Measurements from ENCODE around the gene EML4. TPM values are rescaled to one million over a fixed set of nuclear protein-coding genes. Genes with fewer than 3 reads are reported as not detected.

EML4 gene
- total RNA-seq, 1 experiment from 2014 or later = 38.3 TPM

DNA sequence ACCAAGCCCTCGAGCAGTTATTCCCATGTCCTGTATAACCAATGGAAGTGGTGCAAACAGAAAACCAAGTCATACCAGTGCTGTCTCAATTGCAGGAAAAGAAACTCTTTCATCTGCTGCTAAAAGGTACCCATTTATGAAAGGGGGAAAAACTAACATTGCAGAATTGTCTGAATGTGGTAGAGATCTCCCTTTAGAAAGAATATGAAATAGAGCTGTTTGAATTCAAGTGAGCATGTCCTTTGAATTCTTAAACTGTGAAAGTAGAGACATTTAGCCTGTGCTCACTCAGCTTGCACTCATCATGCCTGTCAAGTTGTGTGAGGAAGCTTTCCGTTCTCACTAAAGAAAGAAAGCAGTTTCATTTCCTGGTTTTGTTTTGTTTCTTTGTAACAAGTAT, 87.4 kb downstream of the EML4 start:
- no peak for ATAC-seq
- CTCF ChIA-PET = no interaction called here
- intact Hi-C loops (cut with micrococcal nuclease) = no loop called here

DNA sequence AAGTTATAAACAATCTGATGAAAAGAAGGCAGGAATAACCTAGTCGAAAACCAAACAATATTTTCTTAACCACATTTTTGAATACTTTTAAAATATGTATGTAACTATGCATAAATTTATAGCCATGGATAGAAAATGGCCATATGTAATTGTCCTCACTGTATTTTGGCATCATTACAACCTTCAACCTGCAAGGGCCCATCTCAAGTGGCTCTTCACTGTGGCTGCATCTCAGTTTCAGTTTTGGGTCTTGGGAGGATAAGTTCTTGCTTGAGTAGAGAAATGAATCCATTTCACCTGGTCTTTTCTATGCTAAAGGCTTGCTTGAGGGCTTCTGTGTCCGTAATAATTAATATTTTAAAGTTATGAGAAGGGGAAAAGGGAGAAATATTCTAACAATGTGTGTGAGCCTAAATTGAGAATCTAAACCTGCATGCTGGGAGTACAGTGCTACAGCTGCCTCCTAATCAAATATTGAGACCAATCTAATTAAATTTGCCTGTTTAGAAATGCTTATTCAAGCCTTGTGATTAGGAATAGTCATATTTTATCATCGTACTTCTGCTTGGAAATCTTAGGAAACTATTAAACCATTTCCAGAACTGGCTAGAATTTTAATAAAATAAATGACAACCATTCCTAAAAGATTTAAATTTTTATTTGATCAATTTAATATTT, 92.5 kb downstream of the EML4 start:
- Histone ChIP-seq H3K9me3 (ENCODE audit: low read length) (no peaks in the 10 kb centered on the region), H3K9me2 (replicated peaks; ENCODE audit: low read length) (no peaks in the 10 kb centered on the region), H3F3A (ENCODE audit: low read length, unreplicated experiment) (no peaks in the 10 kb centered on the region), H3K79me2 (ENCODE audit: low read length) (no peaks in the 10 kb centered on the region), H3K27ac (ENCODE audit: low read length) (no peak overlapping the region), H3K4me2 (ENCODE audit: low read length) (no peak overlapping the region), H4K20me1 (ENCODE audit: low read length) (no peaks in the 10 kb centered on the region), H3K9ac (ENCODE audit: low read length) (no peak overlapping the region), H3K4me3 (ENCODE audit: low read length) (no peak overlapping the region), H2AFZ (ENCODE audit: low read length) (no peak overlapping the region), H3K4me1 (ENCODE audit: insufficient read depth, low read length) (no peaks in the 10 kb centered on the region), H3K27me3 (ENCODE audit: low read length) (no peaks in the 10 kb centered on the region), H3K36me3 (ENCODE audit: low read depth, low read length) (0 out of 2 replicates have a peak, but pooled peaks cover 4% of the 10 kb centered on the region)
- intact Hi-C loops (cut with micrococcal nuclease) = no loop called here
- POLR2A ChIA-PET (ENCODE audit: unreplicated experiment) = no interaction called here
- no TSS peak for BruUV-seq (replicated peaks)
- ATAC-seq (no peak), DNase-seq (no peak)
- CTCF ChIA-PET = no interaction called here
- no peak for TF ChIP-seq EZH2 (IDR thresholded peaks at IDR 0.05; ENCODE audit: low read length, unreplicated experiment)
- TF ChIP-seq, protein P1, sequence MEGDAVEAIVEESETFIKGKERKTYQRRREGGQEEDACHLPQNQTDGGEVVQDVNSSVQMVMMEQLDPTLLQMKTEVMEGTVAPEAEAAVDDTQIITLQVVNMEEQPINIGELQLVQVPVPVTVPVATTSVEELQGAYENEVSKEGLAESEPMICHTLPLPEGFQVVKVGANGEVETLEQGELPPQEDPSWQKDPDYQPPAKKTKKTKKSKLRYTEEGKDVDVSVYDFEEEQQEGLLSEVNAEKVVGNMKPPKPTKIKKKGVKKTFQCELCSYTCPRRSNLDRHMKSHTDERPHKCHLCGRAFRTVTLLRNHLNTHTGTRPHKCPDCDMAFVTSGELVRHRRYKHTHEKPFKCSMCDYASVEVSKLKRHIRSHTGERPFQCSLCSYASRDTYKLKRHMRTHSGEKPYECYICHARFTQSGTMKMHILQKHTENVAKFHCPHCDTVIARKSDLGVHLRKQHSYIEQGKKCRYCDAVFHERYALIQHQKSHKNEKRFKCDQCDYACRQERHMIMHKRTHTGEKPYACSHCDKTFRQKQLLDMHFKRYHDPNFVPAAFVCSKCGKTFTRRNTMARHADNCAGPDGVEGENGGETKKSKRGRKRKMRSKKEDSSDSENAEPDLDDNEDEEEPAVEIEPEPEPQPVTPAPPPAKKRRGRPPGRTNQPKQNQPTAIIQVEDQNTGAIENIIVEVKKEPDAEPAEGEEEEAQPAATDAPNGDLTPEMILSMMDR (conservative IDR thresholded peaks at IDR 0.05; ENCODE audit: low read depth, low read length) = no peak
- TF ChIP-seq EZH2phosphoT487 (IDR thresholded peaks at IDR 0.05; ENCODE audit: borderline replicate concordance, low read length) = no peak

More for the DNA sequence above, 87.4 kb downstream of the EML4 start:
- Histone ChIP-seq H3K27me3 (ENCODE audit: low read length) (no peaks in the 10 kb centered on the region), H3F3A (ENCODE audit: low read length, unreplicated experiment) (no peaks in the 10 kb centered on the region), H2AFZ (ENCODE audit: low read length) (no peak overlapping the region), H4K20me1 (ENCODE audit: low read length) (no peaks in the 10 kb centered on the region), H3K4me3 (ENCODE audit: low read length) (no peak overlapping the region), H3K79me2 (ENCODE audit: low read length) (no peaks in the 10 kb centered on the region), H3K9ac (ENCODE audit: low read length) (no peak overlapping the region), H3K36me3 (ENCODE audit: low read depth, low read length) (no peaks in the 10 kb centered on the region), H3K27ac (ENCODE audit: low read length) (no peak overlapping the region), H3K9me3 (ENCODE audit: low read length) (no peaks in the 10 kb centered on the region), H3K4me1 (ENCODE audit: insufficient read depth, low read length) (no peaks in the 10 kb centered on the region), H3K4me2 (ENCODE audit: low read length) (no peak overlapping the region), H3K9me2 (replicated peaks; ENCODE audit: low read length) (no peaks in the 10 kb centered on the region)
- POLR2A ChIA-PET (ENCODE audit: unreplicated experiment) = interaction anchor here (0.7 kb wide), 1 partner anchor 90 kb away, joined by 3 read pairs; no protein-coding TSS in a partner anchor
- TF ChIP-seq, protein P1 (conservative IDR thresholded peaks at IDR 0.05; ENCODE audit: low read depth, low read length) = no peak
- TF ChIP-seq EZH2phosphoT487 (IDR thresholded peaks at IDR 0.05; ENCODE audit: borderline replicate concordance, low read length) (no peak), EZH2 (IDR thresholded peaks at IDR 0.05; ENCODE audit: low read length, unreplicated experiment) (no peak)
- DNase-seq = no peak
- BruUV-seq (replicated peaks) = no TSS peak

DNA sequence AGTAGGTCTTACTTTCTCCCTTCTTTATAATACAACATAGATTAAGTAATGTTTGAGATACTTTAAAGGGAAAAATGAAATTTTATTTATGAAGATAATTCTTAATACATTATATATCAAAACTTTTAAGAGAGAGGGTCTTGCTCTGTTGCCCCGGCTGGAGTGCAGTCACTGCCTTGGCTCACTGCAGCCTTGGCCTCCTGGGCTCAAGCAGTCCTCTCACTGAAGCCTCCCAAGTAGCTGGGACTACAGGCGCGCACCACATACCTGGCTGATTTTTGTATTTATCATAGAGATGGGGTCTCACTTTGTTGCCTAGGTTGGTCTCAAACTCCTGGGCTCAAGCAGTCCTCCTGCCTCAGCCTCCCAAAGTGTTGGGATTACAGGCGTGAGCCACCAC, 97.1 kb downstream of the EML4 start:
- BruUV-seq (replicated peaks) = no TSS peak
- Histone ChIP-seq H3K4me2 (ENCODE audit: low read length) (no peak overlapping the region), H3K9me3 (ENCODE audit: low read length) (no peaks in the 10 kb centered on the region), H3K4me3 (ENCODE audit: low read length) (no peak overlapping the region), H3K27ac (ENCODE audit: low read length) (no peak overlapping the region), H3K36me3 (ENCODE audit: low read depth, low read length) (0 out of 2 replicates have a peak, but pooled peaks cover 4% of the 10 kb centered on the region), H3K9me2 (replicated peaks; ENCODE audit: low read length) (no peaks in the 10 kb centered on the region), H3F3A (ENCODE audit: low read length, unreplicated experiment) (no peaks in the 10 kb centered on the region), H2AFZ (ENCODE audit: low read length) (no peak overlapping the region), H3K9ac (ENCODE audit: low read length) (no peak overlapping the region), H3K27me3 (ENCODE audit: low read length) (no peaks in the 10 kb centered on the region), H4K20me1 (ENCODE audit: low read length) (no peaks in the 10 kb centered on the region), H3K4me1 (ENCODE audit: insufficient read depth, low read length) (no peaks in the 10 kb centered on the region), H3K79me2 (ENCODE audit: low read length) (no peaks in the 10 kb centered on the region)
- TF ChIP-seq EZH2phosphoT487 (IDR thresholded peaks at IDR 0.05; ENCODE audit: borderline replicate concordance, low read length) = no peak
- TF ChIP-seq EZH2 (IDR thresholded peaks at IDR 0.05; ENCODE audit: low read length, unreplicated experiment) = no peak
- TF ChIP-seq, protein P1 (conservative IDR thresholded peaks at IDR 0.05; ENCODE audit: low read depth, low read length) = no peak
- no peak for ATAC-seq
- ChIA-PET CTCF (no interaction called here), POLR2A (ENCODE audit: unreplicated experiment) (no interaction called here)
- no peak for DNase-seq
- intact Hi-C loops (cut with micrococcal nuclease) = no loop called here
